ENCODE data around the gene SPCS1. TPM values are rescaled to one million over a fixed set of nuclear protein-coding genes. Genes with fewer than 3 reads are reported as not detected.

SPCS1 gene
- total and polyA plus RNA-seq, 8 donors, result 0.58 to 332 (median 84.8) TPM

DNA sequence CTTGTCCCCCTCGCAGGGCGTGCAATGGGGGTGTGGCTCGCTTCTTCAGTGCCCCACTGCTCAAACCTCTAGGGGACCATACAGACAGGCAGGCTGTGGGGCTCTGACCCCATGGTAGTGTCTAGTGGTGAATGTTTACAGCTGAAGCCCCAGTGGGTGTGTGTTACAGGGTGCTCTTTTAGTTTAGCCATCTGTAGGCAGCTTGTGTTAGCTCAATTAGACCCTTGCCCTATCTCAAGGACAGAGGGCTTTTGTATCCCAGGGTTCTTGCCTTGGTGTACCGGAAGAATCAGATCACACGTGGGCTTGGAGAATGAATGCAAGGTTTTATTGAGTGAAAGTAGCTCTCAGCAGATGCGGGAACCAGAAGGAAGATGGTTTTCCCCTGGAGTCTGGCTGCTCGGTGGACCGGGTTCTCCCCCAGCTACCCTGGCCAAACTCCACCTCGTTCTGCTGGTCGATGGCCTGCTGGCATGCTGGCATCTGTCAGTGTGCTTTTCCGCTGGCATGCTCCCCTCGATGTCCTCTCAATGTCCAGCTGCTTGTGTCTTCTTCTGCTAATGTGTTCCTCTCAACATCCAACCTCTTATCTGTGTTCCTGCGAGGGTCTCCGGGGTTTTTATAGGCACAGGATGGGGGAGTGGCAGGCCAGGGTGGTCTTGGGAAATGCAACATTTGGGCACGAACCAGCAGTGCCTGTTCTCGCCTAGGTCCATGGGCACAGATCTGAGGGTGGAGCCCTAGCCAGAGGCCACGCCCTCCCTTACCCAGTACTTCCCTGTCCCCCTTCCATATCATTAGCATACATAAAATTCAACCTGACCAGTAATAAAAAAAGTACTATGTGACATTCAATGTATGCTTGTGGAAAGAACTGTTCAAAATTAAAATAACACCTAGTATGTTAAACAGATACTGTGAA lies 6.6 kb downstream of the SPCS1 start:
- TF ChIP-seq POLR2AphosphoS5 (IDR thresholded peaks at IDR 0.05), result no peak
- no peak for TF ChIP-seq EP300 (IDR thresholded peaks at IDR 0.05)
- TF ChIP-seq POLR2A (IDR thresholded peaks at IDR 0.05), result no peak
- TF ChIP-seq CTCF (IDR thresholded peaks at IDR 0.05), result no peak
- Histone ChIP-seq H3K4me1 (peaks cover 6 to 22% (median 15%) of the 10 kb centered on the region in 4 donors), H3K9me3 (no peaks in the 10 kb centered on the region), H3K36me3 (peaks cover 7 to 46% (median 37%) of the 10 kb centered on the region in 4 donors), H3K4me3 (no peak overlapping the region), H3K27ac (no peak overlapping the region), H3K27me3 (no peaks in the 10 kb centered on the region)
- no peak for DNase-seq
- intact Hi-C loops (cut with DNase I; ENCODE audit: low total_unique reads), result no loop called here
- WGBS, 5 donors, result 93 to 96% (median 94%) methylated on average over 17 of the region's 17 CpGs

DNA sequence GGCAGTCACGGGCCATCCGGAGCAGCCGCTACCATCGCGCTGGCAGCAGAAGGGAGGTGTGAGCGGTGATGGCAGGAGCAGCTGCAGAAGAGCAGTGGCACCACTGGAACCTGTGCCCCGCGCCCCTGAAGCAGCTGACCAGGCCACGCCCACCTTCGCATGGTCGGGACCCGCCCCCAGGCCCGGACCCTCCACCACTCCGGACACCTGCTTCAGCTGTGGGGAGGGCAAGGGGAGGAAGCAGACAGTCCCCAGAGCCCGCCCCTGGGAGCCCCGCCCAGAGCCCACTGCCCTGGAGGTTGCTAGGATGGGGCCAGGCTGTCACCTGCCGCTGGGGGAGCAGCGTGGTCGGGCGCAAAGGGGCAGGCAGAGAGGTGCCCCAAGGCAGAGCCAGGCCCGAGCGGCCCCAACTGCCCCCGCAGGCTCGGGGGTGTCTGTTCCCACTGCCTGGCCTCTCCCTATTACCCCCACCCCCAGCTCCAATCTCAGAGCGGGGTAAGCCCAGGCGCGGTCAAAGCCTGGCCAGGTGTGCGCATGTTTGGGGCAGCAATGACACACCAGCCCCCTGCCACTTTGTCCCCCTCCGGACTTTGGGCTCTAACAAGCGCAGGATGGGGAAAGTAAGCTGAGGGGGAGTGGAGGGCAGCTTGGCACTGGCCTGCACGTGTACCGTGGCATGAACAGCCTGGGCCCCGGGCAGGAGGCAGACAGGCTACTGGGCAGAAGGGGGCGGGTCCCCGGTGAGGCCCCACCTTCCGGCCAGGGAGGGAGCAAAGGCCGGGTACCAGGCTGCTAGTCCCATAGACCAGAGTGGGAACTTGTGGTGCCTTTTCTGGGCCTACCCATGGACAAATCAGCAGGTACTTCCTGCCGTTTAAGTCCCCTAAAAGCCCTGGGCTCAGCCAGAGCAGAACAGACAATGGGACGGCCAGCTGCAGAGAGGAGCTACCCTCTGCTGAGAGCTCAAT lies 8.7 kb downstream of the SPCS1 start:
- no peak for TF ChIP-seq EP300 (IDR thresholded peaks at IDR 0.05)
- TF ChIP-seq POLR2A (IDR thresholded peaks at IDR 0.05), result no peak
- TF ChIP-seq POLR2AphosphoS5 (IDR thresholded peaks at IDR 0.05), result no peak
- TF ChIP-seq CTCF (IDR thresholded peaks at IDR 0.05), result no peak
- no peaks in the 10 kb centered on the region for H3K9me3 ChIP-seq
- peak; percentile 49 to 72 for DNase-seq
- peaks cover 0 to 12% (median 10%) of the 10 kb centered on the region in 4 donors for H3K4me1 ChIP-seq
- 34 to 47% (median 38%) methylated on average over 29 to 39 of the region's 39 CpGs for WGBS, 5 donors
- intact Hi-C loops (cut with DNase I; ENCODE audit: low total_unique reads), result no loop called here
- H3K4me3 ChIP-seq, result peak overlapping the region in 1 of 4 donors; percentile 26
- no peaks in the 10 kb centered on the region for H3K27me3 ChIP-seq
- H3K27ac ChIP-seq, result no peak overlapping the region
- peaks cover 3 to 49% (median 27%) of the 10 kb centered on the region in 4 donors for H3K36me3 ChIP-seq

GRCh38 chr3:52715714-52716305 lies 9.9 kb downstream of the SPCS1 start:
- peaks cover 0 to 12% (median 10%) of the 10 kb centered on the region in 4 donors for H3K4me1 ChIP-seq
- TF ChIP-seq POLR2AphosphoS5 (IDR thresholded peaks at IDR 0.05) (no peak), CTCF (IDR thresholded peaks at IDR 0.05) (no peak), POLR2A (IDR thresholded peaks at IDR 0.05) (no peak), EP300 (IDR thresholded peaks at IDR 0.05) (no peak)
- H3K4me3 ChIP-seq, result no peak overlapping the region
- 86 to 94% (median 89%) methylated on average over 5 to 11 of the region's 11 CpGs for WGBS, 5 donors
- intact Hi-C loops (cut with DNase I; ENCODE audit: low total_unique reads), result no loop called here
- DNase-seq, result no peak
- H3K27me3 ChIP-seq, result no peaks in the 10 kb centered on the region
- peaks cover 0 to 5% (median 0%) of the 10 kb centered on the region in 4 donors for H3K9me3 ChIP-seq
- no peak overlapping the region for H3K27ac ChIP-seq
- H3K36me3 ChIP-seq, result peaks cover 0 to 45% (median 22%) of the 10 kb centered on the region in 4 donors

DNA sequence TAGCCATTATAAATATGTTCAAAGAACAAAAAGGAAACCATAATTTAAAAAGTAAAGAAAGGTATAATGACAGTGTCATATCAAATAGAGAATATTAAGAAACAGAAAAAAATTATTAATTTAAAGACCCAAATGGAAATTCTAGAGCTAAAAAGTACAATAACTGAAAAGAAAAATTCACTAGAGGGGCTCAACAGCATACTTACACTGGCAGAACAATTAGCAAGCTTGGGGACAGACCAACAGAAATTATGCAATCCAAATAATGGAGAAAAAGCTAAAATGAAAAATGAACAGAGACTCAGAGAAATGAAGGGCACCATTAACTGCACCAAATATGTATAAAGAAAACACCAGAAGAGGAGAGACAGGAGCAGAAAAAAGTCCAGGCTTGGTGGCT lies 13.7 kb downstream of the SPCS1 start:
- TF ChIP-seq POLR2A (IDR thresholded peaks at IDR 0.05) (no peak), POLR2AphosphoS5 (IDR thresholded peaks at IDR 0.05) (no peak), CTCF (IDR thresholded peaks at IDR 0.05) (no peak), EP300 (IDR thresholded peaks at IDR 0.05) (no peak)
- intact Hi-C loops (cut with DNase I; ENCODE audit: low total_unique reads), result no loop called here
- Histone ChIP-seq H3K27ac (no peak overlapping the region), H3K9me3 (peaks cover 0 to 5% (median 0%) of the 10 kb centered on the region in 4 donors), H3K27me3 (no peaks in the 10 kb centered on the region), H3K36me3 (peaks cover 0 to 36% (median 18%) of the 10 kb centered on the region in 4 donors), H3K4me3 (no peak overlapping the region), H3K4me1 (peaks cover 0 to 14% (median 6%) of the 10 kb centered on the region in 4 donors)
- DNase-seq, result no peak
